T-cell (primary cell): ENCODE measurements around the gene TP53BP1. TPM values are rescaled to one million over a fixed set of nuclear protein-coding genes. Genes with fewer than 3 reads are reported as not detected.
"Not testable (repeated sequence)": the region's sequence is repeated elsewhere in the genome, so short reads cannot be mapped to it uniquely, and the experiment has no call there.

Experiments
- ATAC-seq, 4 experiments: fragments of 200-7000 bp in 3 of 4; fragments of 150-1000 bp in 1 of 4; cut with Tn5 transposase; replicated peaks in 1 of 4; 1 replicate in 3 of 4; 2 replicates in 1 of 4; pipeline ENCODE4 v1.10.0; 2021; ENCODE audit warnings: moderate library complexity in 3 of 4, mild to moderate bottlenecking in 2 of 4, moderate number of reproducible peaks in 1 of 4
- CTCF ChIA-PET, 2 donors: fragments of 300-600 bp; sonication (Branson Sonifier 250); formaldehyde crosslinking; loops; one replicate each; lab custom pipeline; 2022; ENCODE audit warnings: antibody characterized with exemption in 2 of 2; lab: Charles Lee
- POLR2A ChIA-PET, 2 donors: fragments of 300-600 bp; sonication (Branson Sonifier 250); formaldehyde crosslinking; loops; one replicate each; lab custom pipeline; 2022; ENCODE audit warnings: antibody characterized with exemption in 2 of 2; lab: Charles Lee
- DNase-seq, 35 experiments: peaks; one replicate each; pipeline versions ENCODE4 v3.0.0 to v3.0.0-alpha.2; 2013 to 2023
- H3K27ac ChIP-seq: one replicate; pipeline ENCODE4 v1.5.1; 2013; ENCODE audit warnings: low read length
- H3K27me3 ChIP-seq, 2 experiments: replicated peaks in 1 of 2; 1 replicate in 1 of 2; 2 replicates in 1 of 2; pipeline versions ENCODE4 v1.6.1 to v1.7.0; 2013; ENCODE audit warnings: low read length in 1 of 2, mixed read lengths in 1 of 2; ENCODE audit not compliant: control insufficient read depth in 2 of 2, insufficient read depth in 2 of 2; ENCODE audit errors: extremely low read depth in 1 of 2
- H3K36me3 ChIP-seq, 2 donors: 1 replicate in 1 of 2; 2 replicates in 1 of 2; pipeline versions ENCODE4 v1.6.1 to v1.7.0; 2013; ENCODE audit warnings: low read length in 1 of 2; ENCODE audit not compliant: control insufficient read depth in 2 of 2, insufficient read depth in 1 of 2; ENCODE audit errors: extremely low read depth in 1 of 2
- H3K4me1 ChIP-seq, 2 experiments: 1 replicate in 1 of 2; 2 replicates in 1 of 2; pipeline versions ENCODE4 v1.6.1 to v1.7.0; 2013; ENCODE audit warnings: low read length in 2 of 2, mixed read lengths in 1 of 2; ENCODE audit not compliant: insufficient read depth in 2 of 2, control insufficient read depth in 1 of 2; ENCODE audit errors: extremely low read depth in 1 of 2
- H3K4me3 ChIP-seq, 2 donors: 1 replicate in 1 of 2; 2 replicates in 1 of 2; pipeline versions ENCODE4 v1.5.1 to v1.7.0; 2013; ENCODE audit warnings: mild to moderate bottlenecking in 2 of 2, low read length in 1 of 2, moderate library complexity in 1 of 2; ENCODE audit not compliant: control insufficient read depth in 1 of 2; ENCODE audit errors: extremely low read depth in 1 of 2
- H3K9me3 ChIP-seq: 2 replicates; pipeline ENCODE4 v1.7.0; 2013
- H3K27ac Mint-ChIP-seq, 2 donors: one replicate each; pipeline ENCODE4 v1.8.0; 2020 to 2021; ENCODE audit warnings: mild to moderate bottlenecking in 2 of 2, mixed read lengths in 2 of 2
- H3K27me3 Mint-ChIP-seq, 2 donors: one replicate each; pipeline ENCODE4 v1.8.0; 2021 to 2022; ENCODE audit warnings: mixed read lengths in 2 of 2
- H3K36me3 Mint-ChIP-seq: one replicate; pipeline ENCODE4 v1.8.0; 2021; ENCODE audit warnings: mixed read lengths
- H3K4me1 Mint-ChIP-seq, 3 donors: one replicate each; pipeline ENCODE4 v1.8.0; 2020 to 2022; ENCODE audit warnings: mixed read lengths in 3 of 3, mild to moderate bottlenecking in 1 of 3
- H3K4me3 Mint-ChIP-seq, 3 donors: one replicate each; pipeline ENCODE4 v1.8.0; 2020 to 2022; ENCODE audit warnings: mild to moderate bottlenecking in 3 of 3, mixed read lengths in 3 of 3, moderate library complexity in 3 of 3
- H3K9me3 Mint-ChIP-seq, 3 donors: one replicate each; pipeline ENCODE4 v1.8.0; 2020 to 2022; ENCODE audit warnings: mixed read lengths in 3 of 3
- WGBS: methylation state at CpG from one replicate; pipeline ENCODE4 v1.1.5; 2013; ENCODE audit warnings: missing lambda C conversion rate; ENCODE audit not compliant: insufficient coverage; 5-methylcytosine and 5-hydroxymethylcytosine counted together
- total RNA-seq, 35 experiments: library from RNA in 6 of 35; stranded (reverse) in 6 of 35; fragments of 120-200 nt in 1 of 35; gene quantifications; one replicate each; pipeline versions ENCODE4 v1.2.1 to v1.2.4 and lab custom pipeline; 2013 to 2026

TP53BP1 gene, protein sequence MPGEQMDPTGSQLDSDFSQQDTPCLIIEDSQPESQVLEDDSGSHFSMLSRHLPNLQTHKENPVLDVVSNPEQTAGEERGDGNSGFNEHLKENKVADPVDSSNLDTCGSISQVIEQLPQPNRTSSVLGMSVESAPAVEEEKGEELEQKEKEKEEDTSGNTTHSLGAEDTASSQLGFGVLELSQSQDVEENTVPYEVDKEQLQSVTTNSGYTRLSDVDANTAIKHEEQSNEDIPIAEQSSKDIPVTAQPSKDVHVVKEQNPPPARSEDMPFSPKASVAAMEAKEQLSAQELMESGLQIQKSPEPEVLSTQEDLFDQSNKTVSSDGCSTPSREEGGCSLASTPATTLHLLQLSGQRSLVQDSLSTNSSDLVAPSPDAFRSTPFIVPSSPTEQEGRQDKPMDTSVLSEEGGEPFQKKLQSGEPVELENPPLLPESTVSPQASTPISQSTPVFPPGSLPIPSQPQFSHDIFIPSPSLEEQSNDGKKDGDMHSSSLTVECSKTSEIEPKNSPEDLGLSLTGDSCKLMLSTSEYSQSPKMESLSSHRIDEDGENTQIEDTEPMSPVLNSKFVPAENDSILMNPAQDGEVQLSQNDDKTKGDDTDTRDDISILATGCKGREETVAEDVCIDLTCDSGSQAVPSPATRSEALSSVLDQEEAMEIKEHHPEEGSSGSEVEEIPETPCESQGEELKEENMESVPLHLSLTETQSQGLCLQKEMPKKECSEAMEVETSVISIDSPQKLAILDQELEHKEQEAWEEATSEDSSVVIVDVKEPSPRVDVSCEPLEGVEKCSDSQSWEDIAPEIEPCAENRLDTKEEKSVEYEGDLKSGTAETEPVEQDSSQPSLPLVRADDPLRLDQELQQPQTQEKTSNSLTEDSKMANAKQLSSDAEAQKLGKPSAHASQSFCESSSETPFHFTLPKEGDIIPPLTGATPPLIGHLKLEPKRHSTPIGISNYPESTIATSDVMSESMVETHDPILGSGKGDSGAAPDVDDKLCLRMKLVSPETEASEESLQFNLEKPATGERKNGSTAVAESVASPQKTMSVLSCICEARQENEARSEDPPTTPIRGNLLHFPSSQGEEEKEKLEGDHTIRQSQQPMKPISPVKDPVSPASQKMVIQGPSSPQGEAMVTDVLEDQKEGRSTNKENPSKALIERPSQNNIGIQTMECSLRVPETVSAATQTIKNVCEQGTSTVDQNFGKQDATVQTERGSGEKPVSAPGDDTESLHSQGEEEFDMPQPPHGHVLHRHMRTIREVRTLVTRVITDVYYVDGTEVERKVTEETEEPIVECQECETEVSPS (N-terminal part only)
- total RNA-seq (10 to 100 TPM; 26.8 to 41.8 (median 35.1) TPM), total RNA-seq (lab: John Stamatoyannopoulos, UW) (82.7 to 167 (median 137) reads per million in 29 experiments)
- total RNA-seq (2013): 32.6 TPM

DNA sequence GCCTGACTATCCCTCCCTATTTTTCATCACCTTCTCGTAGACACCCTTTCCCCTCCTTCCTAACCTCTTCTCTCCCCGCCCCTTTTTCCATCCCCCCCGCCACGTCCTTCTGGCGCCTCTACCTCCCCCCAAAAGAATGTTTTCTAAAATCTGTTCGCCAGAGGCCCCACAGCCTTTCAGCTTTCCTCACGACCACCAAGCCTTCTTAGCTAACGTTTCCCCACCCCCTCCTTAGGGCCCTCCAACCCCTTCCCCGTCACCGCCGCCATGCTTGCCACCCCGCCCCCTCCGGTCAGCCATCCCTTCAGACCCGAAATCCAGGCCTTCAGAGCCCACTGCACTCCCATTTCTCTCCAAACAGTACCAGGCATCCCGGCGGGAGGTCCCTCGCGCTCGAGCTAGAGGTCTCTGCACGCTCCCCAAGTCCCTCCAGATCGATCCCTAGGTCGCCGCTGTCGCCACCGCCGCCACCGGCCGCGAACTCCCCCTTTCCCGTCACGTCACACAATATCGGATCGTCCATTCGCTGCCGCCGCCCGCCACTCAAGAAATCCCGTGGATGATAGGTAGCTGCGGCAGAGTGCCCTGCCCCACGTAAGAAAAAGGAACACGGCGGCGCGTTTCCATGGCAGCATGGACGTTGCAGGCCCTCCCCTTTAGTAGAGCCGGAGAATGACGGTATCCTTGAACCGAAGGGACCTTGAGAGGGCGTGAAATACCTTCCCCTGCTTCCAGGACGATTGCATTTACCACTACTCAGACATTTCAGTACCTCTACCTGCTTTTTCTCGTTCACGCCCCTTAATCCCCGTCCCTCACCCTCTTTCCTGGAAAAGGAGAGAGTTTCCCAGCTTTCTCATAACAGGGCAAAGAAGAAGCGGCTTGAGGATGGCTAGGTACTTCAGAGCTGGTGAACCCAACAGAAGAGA is at the start of gene TP53BP1:
Gene TP53BP1, minus strand, starts transcription at position 484 of the 929 bp plus-strand sequence. Its CDS starts 113 bp downstream, at position 371.
- 1% methylated on average over 47 of the region's 54 CpGs for WGBS

DNA sequence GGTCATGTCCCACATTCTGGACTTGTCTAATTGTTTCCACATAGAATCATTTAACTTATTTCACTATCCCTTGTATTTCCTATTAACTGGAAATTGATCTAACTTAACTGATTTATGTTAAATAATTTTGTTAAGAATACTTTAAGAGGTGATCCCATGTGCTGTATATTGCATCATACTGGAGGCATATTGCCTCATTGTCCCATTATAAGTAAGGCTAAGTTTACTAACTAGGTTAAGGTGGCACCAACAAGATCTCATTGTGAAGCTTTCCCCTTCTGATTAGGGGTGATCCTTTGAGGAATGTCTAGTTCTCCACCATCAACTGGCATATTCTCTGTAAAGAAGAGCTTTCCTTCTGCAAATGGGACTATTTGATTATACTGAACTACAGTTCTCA is 48.8 kb upstream of the TP53BP1 start:
- H3K36me3 Mint-ChIP-seq: peaks cover 10% of the 10 kb centered on the region
- H3K27ac ChIP-seq: no peak overlapping the region
- H3K36me3 ChIP-seq: no peaks in the 10 kb centered on the region
- ATAC-seq: no peak
- no peaks in the 10 kb centered on the region for H3K27me3 Mint-ChIP-seq
- H3K9me3 ChIP-seq: no peaks in the 10 kb centered on the region
- DNase-seq: no peak
- H3K4me1 ChIP-seq: no peaks in the 10 kb centered on the region
- H3K9me3 Mint-ChIP-seq: no peaks in the 10 kb centered on the region
- CTCF ChIA-PET: no interaction called here
- H3K27ac Mint-ChIP-seq: no peak overlapping the region
- POLR2A ChIA-PET: no interaction called here
- H3K4me1 Mint-ChIP-seq: peaks cover 0 to 3% (median 0%) of the 10 kb centered on the region in 3 donors
- H3K4me3 ChIP-seq: no peak overlapping the region
- H3K4me3 Mint-ChIP-seq: no peak overlapping the region
- no peaks in the 10 kb centered on the region for H3K27me3 ChIP-seq

More for the DNA sequence above, at the start of gene TP53BP1:
- ChIA-PET POLR2A (interaction anchor here (0.6 to 2.4 kb wide), 3 partner anchors 18 to 1264 kb away, joined by 3 to 16 read pairs (median 7); no protein-coding TSS in a partner anchor), CTCF (interaction anchor here (0.6 to 2.6 kb wide), 5 partner anchors 18 to 1008 kb away, joined by 3 to 21 read pairs (median 8); no protein-coding TSS in a partner anchor)
- Mint-ChIP-seq H3K9me3 (no peaks in the 10 kb centered on the region), H3K36me3 (peaks cover 24% of the 10 kb centered on the region), H3K4me1 (peaks cover 21 to 38% (median 37%) of the 10 kb centered on the region in 3 donors), H3K27ac (peak within 1 kb of the TSS; percentile 84 to 94), H3K4me3 (peak within 1 kb of the TSS; percentile 88 to 96 (median 95)), H3K27me3 (no peaks in the 10 kb centered on the region)
- ATAC-seq: peak; percentile 99 to 100 (median 99)
- DNase-seq: peak; percentile 85 to 98 (median 94)
- Histone ChIP-seq H3K27ac (peak within 1 kb of the TSS; percentile 90), H3K4me3 (peak within 1 kb of the TSS; percentile 80 to 95), H3K9me3 (no peaks in the 10 kb centered on the region), H3K36me3 (peaks cover 0 to 6% of the 10 kb centered on the region in 2 donors), H3K27me3 (no peaks in the 10 kb centered on the region), H3K4me1 (peaks cover 7 to 11% of the 10 kb centered on the region in 2 experiments)

DNA sequence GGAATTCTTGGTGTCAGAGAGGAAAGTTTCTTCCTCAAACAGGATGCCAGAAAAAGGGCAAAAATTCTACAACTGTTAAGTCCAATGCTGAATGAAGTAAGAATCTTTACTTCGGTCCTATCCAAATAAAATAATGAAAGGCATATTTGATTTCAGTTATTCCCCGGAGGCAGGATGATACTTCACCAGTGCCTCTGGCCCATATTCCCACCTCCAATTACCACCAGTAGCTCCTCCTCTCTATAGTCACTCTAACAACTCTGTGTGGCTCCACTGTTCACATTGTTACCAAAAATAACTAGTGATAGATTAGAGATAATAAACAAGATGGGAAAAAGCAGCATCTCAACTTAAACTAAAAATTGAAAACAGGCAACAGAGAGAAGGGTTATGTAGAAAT is 45.1 kb upstream of the TP53BP1 start:
- H3K27ac ChIP-seq: no peak overlapping the region
- CTCF ChIA-PET: interaction anchor here in 1 of 2 donors (0.6 kb wide), 1 partner anchor 47 kb away, joined by 9 read pairs; no protein-coding TSS in a partner anchor
- Mint-ChIP-seq H3K27ac (no peak overlapping the region), H3K27me3 (no peaks in the 10 kb centered on the region), H3K36me3 (peaks cover 27% of the 10 kb centered on the region), H3K9me3 (no peaks in the 10 kb centered on the region), H3K4me3 (no peak overlapping the region), H3K4me1 (peaks cover 0 to 3% (median 0%) of the 10 kb centered on the region in 3 donors)
- WGBS: 100% methylated on average over 1 of the region's 2 CpGs
- H3K36me3 ChIP-seq: peaks cover 5 to 10% of the 10 kb centered on the region in 2 donors
- H3K4me1 ChIP-seq: no peaks in the 10 kb centered on the region
- H3K4me3 ChIP-seq: no peak overlapping the region
- DNase-seq (no peak), ATAC-seq (no peak)
- POLR2A ChIA-PET: no interaction called here
- no peaks in the 10 kb centered on the region for H3K27me3 ChIP-seq
- no peaks in the 10 kb centered on the region for H3K9me3 ChIP-seq

DNA sequence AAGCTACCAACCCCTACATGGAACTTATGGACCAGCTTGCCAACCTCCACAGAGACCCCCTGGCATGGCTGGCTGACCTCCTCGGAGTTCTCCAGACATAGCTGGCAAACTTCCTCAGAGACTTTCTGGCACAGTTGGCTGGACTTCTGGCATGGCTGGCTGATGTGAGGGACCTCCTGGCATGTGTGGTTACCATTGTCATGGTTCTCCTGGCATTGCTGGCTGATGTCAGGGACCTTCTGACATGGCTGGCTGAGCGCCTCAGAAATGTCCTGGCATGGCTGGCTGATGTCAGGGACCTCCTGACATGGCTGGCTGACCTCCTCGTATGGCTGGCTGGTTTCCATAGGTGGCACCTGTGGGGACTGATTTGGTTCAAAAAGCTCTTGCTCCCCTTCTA is 41.9 kb upstream of the TP53BP1 start:
- POLR2A ChIA-PET: no interaction called here
- DNase-seq: no peak
- no peaks in the 10 kb centered on the region for H3K27me3 Mint-ChIP-seq

DNA sequence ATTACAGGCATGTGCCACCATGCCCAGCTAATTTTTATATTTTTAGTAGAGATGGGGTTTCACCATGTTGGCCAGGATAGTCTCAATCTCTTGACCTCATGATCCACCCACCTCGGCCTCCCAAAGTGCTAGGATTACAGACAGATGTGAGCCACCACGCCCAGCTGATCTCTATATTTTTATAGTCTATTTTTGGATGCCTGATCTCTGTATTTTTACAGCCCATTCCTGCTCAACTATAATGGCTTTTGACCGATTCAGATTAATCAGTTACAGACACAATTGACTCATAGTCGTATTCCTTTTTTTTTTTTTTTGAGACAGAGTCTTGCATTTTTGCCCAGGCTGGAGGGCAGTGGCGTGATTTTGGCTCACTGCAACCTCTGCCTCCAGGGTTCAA is 39.9 kb upstream of the TP53BP1 start:
- POLR2A ChIA-PET, H3K27me3 ChIP-seq, H3K27me3 Mint-ChIP-seq, ATAC-seq, H3K4me3 Mint-ChIP-seq, H3K27ac Mint-ChIP-seq, H3K9me3 ChIP-seq, DNase-seq, H3K27ac ChIP-seq, H3K4me1 ChIP-seq, H3K4me1 Mint-ChIP-seq, H3K9me3 Mint-ChIP-seq, H3K4me3 ChIP-seq: not testable (repeated sequence)
- H3K36me3 Mint-ChIP-seq: peaks cover 22% of the 10 kb centered on the region
- H3K36me3 ChIP-seq: peaks cover 5 to 10% of the 10 kb centered on the region in 2 donors
- WGBS: 90% methylated on average over 2 of the region's 5 CpGs
- CTCF ChIA-PET: interaction anchor here in 1 of 2 donors (0.6 kb wide), 1 partner anchor 1725 kb away, joined by 3 read pairs; no protein-coding TSS in a partner anchor

More for the DNA sequence above, 41.9 kb upstream of the TP53BP1 start:
- H3K27me3 ChIP-seq: no peaks in the 10 kb centered on the region
- H3K36me3 ChIP-seq: peaks cover 5 to 10% of the 10 kb centered on the region in 2 donors
- H3K27ac Mint-ChIP-seq: no peak overlapping the region
- peaks cover 27% of the 10 kb centered on the region for H3K36me3 Mint-ChIP-seq
- H3K4me1 ChIP-seq: no peaks in the 10 kb centered on the region
- WGBS: 93% methylated on average over 3 of the region's 3 CpGs
- H3K9me3 Mint-ChIP-seq: no peaks in the 10 kb centered on the region
- no peak for ATAC-seq
- H3K9me3 ChIP-seq: no peaks in the 10 kb centered on the region
- no peak overlapping the region for H3K4me3 Mint-ChIP-seq
- CTCF ChIA-PET: no interaction called here
- H3K4me3 ChIP-seq: no peak overlapping the region
- no peaks in the 10 kb centered on the region for H3K4me1 Mint-ChIP-seq
- H3K27ac ChIP-seq: no peak overlapping the region
